OCI-LY7 (cell line): ENCODE data around the gene CEP83. TPM values are rescaled to one million over a fixed set of nuclear protein-coding genes. Genes with fewer than 3 reads are reported as not detected.

ENCODE experiments used
- BruUV-seq: library from RNA; stranded (reverse); fragments of 400-500 nt; replicated peaks from 2 replicates; lab custom pipeline; 2021; lab: Mats Ljungman, UMichigan
- CTCF ChIA-PET: fragments of 300-600 bp; sonication (Branson Sonifier 250); formaldehyde crosslinking; loops from one replicate; lab custom pipeline; 2022; ENCODE audit warnings: antibody characterized with exemption; ENCODE audit not compliant: unreplicated experiment; lab: Charles Lee
- POLR2A ChIA-PET: fragments of 300-600 bp; sonication (Branson Sonifier 250); formaldehyde crosslinking; loops from one replicate; lab custom pipeline; 2022; ENCODE audit warnings: antibody characterized with exemption; lab: Charles Lee
- DNase-seq: peaks from one replicate; pipeline ENCODE4 v3.0.0-alpha.2; 2015; ENCODE audit warnings: low spot score
- H2AFZ ChIP-seq: fragments of 200-600 bp; sonication (generic), shearing (Covaris generic); 2 replicates; pipeline ENCODE4 v1.6.1; 2014; ENCODE audit warnings: mild to moderate bottlenecking, antibody characterized with exemption, low read length, moderate library complexity
- H3K27ac ChIP-seq: fragments of 200-600 bp; sonication (generic); 2 replicates; pipeline ENCODE4 v1.5.1; 2014; ENCODE audit warnings: mixed run types, low read depth, mild to moderate bottlenecking, moderate library complexity, low read length, inconsistent platforms; ENCODE audit not compliant: poor library complexity, severe bottlenecking
- H3K36me3 ChIP-seq: fragments of 200-600 bp; sonication (generic); 2 replicates; pipeline ENCODE4 v1.6.1; 2014; ENCODE audit warnings: mild to moderate bottlenecking, antibody characterized with exemption, low read length, moderate library complexity, mixed read lengths; ENCODE audit not compliant: insufficient read depth
- H3K4me1 ChIP-seq: fragments of 200-600 bp; sonication (generic); 2 replicates; pipeline ENCODE4 v1.5.1; 2014; ENCODE audit warnings: mild to moderate bottlenecking, low read length; ENCODE audit not compliant: insufficient read depth, poor library complexity, severe bottlenecking
- H3K4me2 ChIP-seq: fragments of 200-600 bp; sonication (generic); 2 replicates; pipeline ENCODE4 v1.6.1; 2014; ENCODE audit warnings: mild to moderate bottlenecking, low read length
- H3K4me3 ChIP-seq: fragments of 200-600 bp; sonication (generic); 2 replicates; pipeline ENCODE4 v1.5.1; 2014; ENCODE audit warnings: mild to moderate bottlenecking, low read depth, low read length; ENCODE audit not compliant: poor library complexity, severe bottlenecking
- H3K79me2 ChIP-seq: fragments of 200-600 bp; sonication (generic); 2 replicates; pipeline ENCODE4 v1.6.1; 2016; ENCODE audit warnings: low read depth, mild to moderate bottlenecking, low read length, moderate library complexity, mixed read lengths; ENCODE audit not compliant: insufficient read depth
- H3K9me2 ChIP-seq: fragments of 200-600 bp; sonication (generic); 2 replicates; pipeline ENCODE4 v1.6.1; 2016; ENCODE audit warnings: mild to moderate bottlenecking, low read length, mixed read lengths; ENCODE audit not compliant: insufficient read depth
- H3K9me3 ChIP-seq: fragments of 200-600 bp; sonication (generic); 2 replicates; pipeline ENCODE4 v1.6.1; 2014; ENCODE audit warnings: mild to moderate bottlenecking, mixed run types, low read length, mixed read lengths
- H4K20me1 ChIP-seq: fragments of 200-600 bp; sonication (generic); 2 replicates; pipeline ENCODE4 v1.6.1; 2014; ENCODE audit warnings: mild to moderate bottlenecking, antibody characterized with exemption, low read length, moderate library complexity, mixed read lengths; ENCODE audit not compliant: insufficient read depth
- EZH2phosphoT487 ChIP-seq: fragments of 200-600 bp; sonication (generic); IDR thresholded peaks from 2 replicates; pipeline ENCODE4 v1.6.1; 2018; ENCODE audit warnings: low read depth, borderline replicate concordance, mild to moderate bottlenecking, mixed run types, antibody characterized with exemption, low read length, moderate library complexity, mixed read lengths
- intact Hi-C: fragments of 100-400 bp; cut with micrococcal nuclease; formaldehyde crosslinking; loops from one replicate; pipeline ENCODE4 v1.10.0; 2022; ENCODE audit not compliant: unreplicated experiment
- total RNA-seq, 2 experiments: library from RNA; depleted of rRNA in 1 of 2; stranded (reverse); fragments of >200 nt in 1 of 2; shearing (Covaris generic) in 1 of 2; gene quantifications; 2 replicates each; pipeline ENCODE4 v1.2.3, GENCODE V29; 2014 to 2022
- TF ChIP-seq, protein P1 (sequence below): fragments of 200-600 bp; sonication (generic); conservative IDR thresholded peaks from 2 replicates; pipeline ENCODE4 v1.5.1; 2014; ENCODE audit warnings: mild to moderate bottlenecking, antibody characterized with exemption, low read length, moderate library complexity, mixed read lengths

The CEP83 gene
- total RNA-seq, 2 experiments from 2014 or later: 29.7 to 35.2 TPM

- Histone ChIP-seq H3K9me2 (no peaks in the 10 kb centered on the region), H3K9me3 (no peaks in the 10 kb centered on the region), H4K20me1 (no peaks in the 10 kb centered on the region), H3K4me2 (peak overlapping the region; percentile 90), H2AFZ (peak overlapping the region; percentile 84), H3K79me2 (no peaks in the 10 kb centered on the region), H3K4me1 (peaks cover 41% of the 10 kb centered on the region), H3K36me3 (no peaks in the 10 kb centered on the region), H3K27ac (peak overlapping the region; percentile 0), H3K4me3 (peak overlapping the region; percentile 68)
- DNase-seq: no peak
- TF ChIP-seq, protein P1, sequence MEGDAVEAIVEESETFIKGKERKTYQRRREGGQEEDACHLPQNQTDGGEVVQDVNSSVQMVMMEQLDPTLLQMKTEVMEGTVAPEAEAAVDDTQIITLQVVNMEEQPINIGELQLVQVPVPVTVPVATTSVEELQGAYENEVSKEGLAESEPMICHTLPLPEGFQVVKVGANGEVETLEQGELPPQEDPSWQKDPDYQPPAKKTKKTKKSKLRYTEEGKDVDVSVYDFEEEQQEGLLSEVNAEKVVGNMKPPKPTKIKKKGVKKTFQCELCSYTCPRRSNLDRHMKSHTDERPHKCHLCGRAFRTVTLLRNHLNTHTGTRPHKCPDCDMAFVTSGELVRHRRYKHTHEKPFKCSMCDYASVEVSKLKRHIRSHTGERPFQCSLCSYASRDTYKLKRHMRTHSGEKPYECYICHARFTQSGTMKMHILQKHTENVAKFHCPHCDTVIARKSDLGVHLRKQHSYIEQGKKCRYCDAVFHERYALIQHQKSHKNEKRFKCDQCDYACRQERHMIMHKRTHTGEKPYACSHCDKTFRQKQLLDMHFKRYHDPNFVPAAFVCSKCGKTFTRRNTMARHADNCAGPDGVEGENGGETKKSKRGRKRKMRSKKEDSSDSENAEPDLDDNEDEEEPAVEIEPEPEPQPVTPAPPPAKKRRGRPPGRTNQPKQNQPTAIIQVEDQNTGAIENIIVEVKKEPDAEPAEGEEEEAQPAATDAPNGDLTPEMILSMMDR: no peak
- no peak for TF ChIP-seq EZH2phosphoT487
- ChIA-PET CTCF (no interaction called here), POLR2A (interaction anchor here (0.7 to 2.0 kb wide), 7 partner anchors 8 to 101 kb away, joined by 3 to 16 read pairs (median 6); no protein-coding TSS in a partner anchor)
- TSS peak; percentile 65 for BruUV-seq
- intact Hi-C loops: loop anchor here (10.0 kb wide), 1 partner anchor 407 kb away; no protein-coding TSS in a partner anchor
Measured at GRCh38 chr12:94261786-94262185, 197.9 kb downstream of the CEP83 start.

GRCh38 chr12:94261119-94261518, 198.5 kb downstream of the CEP83 start:
- Histone ChIP-seq H3K9me3 (no peaks in the 10 kb centered on the region), H3K9me2 (no peaks in the 10 kb centered on the region), H3K4me2 (peak overlapping the region; percentile 90; the same call in 1 of the 2 replicates), H2AFZ (no peak overlapping the region), H3K79me2 (no peaks in the 10 kb centered on the region), H4K20me1 (no peaks in the 10 kb centered on the region), H3K36me3 (no peaks in the 10 kb centered on the region), H3K4me3 (no peak overlapping the region), H3K4me1 (peaks cover 41% of the 10 kb centered on the region), H3K27ac (no peak overlapping the region)
- intact Hi-C loops: loop anchor here (10.0 kb wide), 1 partner anchor 406 kb away; no protein-coding TSS in a partner anchor
- no peak for TF ChIP-seq EZH2phosphoT487
- TF ChIP-seq, protein P1: no peak
- DNase-seq: no peak
- POLR2A ChIA-PET: interaction anchor here (0.7 to 1.4 kb wide), 2 partner anchors 9 to 10 kb away, joined by 4 to 6 read pairs; no protein-coding TSS in a partner anchor
- BruUV-seq: no TSS peak
- CTCF ChIA-PET: no interaction called here

DNA sequence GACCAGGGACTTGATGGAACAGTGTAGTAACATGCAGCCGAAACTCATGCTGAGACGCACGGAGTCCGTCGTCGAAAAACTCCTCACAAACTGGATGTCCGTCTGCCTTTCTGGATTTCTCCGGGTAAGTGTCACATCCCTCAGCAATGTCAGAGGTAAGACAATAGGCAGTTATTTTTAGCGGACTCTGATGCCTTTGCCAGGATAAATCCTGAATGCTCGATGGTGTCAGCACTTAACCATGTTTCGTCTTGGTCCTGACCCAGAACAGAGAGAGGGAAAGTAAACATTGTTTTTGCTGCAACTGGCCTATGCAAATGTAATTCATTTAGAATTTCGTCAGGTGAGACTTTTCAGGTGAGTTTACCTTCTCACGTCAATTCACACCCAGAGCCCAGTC, 198.9 kb downstream of the CEP83 start:
- H3K4me1 ChIP-seq: peaks cover 41% of the 10 kb centered on the region
- DNase-seq: no peak
- H3K79me2 ChIP-seq: no peaks in the 10 kb centered on the region
- H4K20me1 ChIP-seq: no peaks in the 10 kb centered on the region
- ChIA-PET POLR2A (interaction anchor here (0.6 kb wide), 3 partner anchors 20 to 156 kb away, joined by 3 to 6 read pairs (median 4); no protein-coding TSS in a partner anchor), CTCF (no interaction called here)
- no peaks in the 10 kb centered on the region for H3K9me2 ChIP-seq
- H3K4me2 ChIP-seq: no peak overlapping the region
- H3K9me3 ChIP-seq: no peaks in the 10 kb centered on the region
- no peak overlapping the region for H3K4me3 ChIP-seq
- no peak overlapping the region for H2AFZ ChIP-seq
- BruUV-seq: no TSS peak
- no peaks in the 10 kb centered on the region for H3K36me3 ChIP-seq
- H3K27ac ChIP-seq: no peak overlapping the region
- intact Hi-C loops: loop anchor here (10.0 kb wide), 1 partner anchor 406 kb away; no protein-coding TSS in a partner anchor
- no peak for TF ChIP-seq EZH2phosphoT487
- TF ChIP-seq, protein P1: no peak
